ENCODE results near the gene MEIOC. TPM values are rescaled to one million over a fixed set of nuclear protein-coding genes. Genes with fewer than 3 reads are reported as not detected.
"Not testable (repeated sequence)": the region's sequence is repeated elsewhere in the genome, so short reads cannot be mapped to it uniquely, and the experiment has no call there.

Gene MEIOC
- total RNA-seq, 4 donors from 2014 or later = not detected

DNA sequence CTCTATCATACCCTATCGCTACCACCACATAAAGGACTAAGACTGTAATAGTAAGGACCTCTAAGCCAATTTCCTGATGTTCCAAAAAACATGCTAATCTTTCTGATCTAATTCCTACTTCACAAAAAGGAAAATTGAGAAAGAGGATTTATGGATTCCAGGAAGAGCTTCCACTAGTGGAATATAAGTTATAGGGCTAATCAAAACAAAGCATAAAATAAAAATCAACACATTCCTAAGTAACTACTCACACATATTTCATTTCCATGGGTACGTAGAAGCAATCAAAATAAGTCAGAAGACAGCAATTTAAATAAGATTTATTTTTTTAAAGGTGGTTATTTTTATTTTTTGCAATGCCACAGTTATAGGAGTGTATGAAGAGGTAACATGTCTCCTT, 20.9 kb downstream of the MEIOC start:
- Histone ChIP-seq H3K27me3 (no peaks in the 10 kb centered on the region), H3K27ac (no peak overlapping the region), H3K36me3 (peaks cover 0 to 44% of the 10 kb centered on the region in 2 donors), H3K4me1 (no peaks in the 10 kb centered on the region), H3K4me3 (no peak overlapping the region), H3K9me3 (no peaks in the 10 kb centered on the region)
- intact Hi-C loops (cut with DNase I; ENCODE audit: low total_unique reads) (no loop called here), in situ Hi-C loops (cut with MboI; ENCODE audit: low sequenced_read_pairs in 4 of 4) (no loop called here)
- no peak for DNase-seq
- no peak for ATAC-seq
- no peak for TF ChIP-seq POLR2A (IDR thresholded peaks at IDR 0.05)
- TF ChIP-seq, protein P1, sequence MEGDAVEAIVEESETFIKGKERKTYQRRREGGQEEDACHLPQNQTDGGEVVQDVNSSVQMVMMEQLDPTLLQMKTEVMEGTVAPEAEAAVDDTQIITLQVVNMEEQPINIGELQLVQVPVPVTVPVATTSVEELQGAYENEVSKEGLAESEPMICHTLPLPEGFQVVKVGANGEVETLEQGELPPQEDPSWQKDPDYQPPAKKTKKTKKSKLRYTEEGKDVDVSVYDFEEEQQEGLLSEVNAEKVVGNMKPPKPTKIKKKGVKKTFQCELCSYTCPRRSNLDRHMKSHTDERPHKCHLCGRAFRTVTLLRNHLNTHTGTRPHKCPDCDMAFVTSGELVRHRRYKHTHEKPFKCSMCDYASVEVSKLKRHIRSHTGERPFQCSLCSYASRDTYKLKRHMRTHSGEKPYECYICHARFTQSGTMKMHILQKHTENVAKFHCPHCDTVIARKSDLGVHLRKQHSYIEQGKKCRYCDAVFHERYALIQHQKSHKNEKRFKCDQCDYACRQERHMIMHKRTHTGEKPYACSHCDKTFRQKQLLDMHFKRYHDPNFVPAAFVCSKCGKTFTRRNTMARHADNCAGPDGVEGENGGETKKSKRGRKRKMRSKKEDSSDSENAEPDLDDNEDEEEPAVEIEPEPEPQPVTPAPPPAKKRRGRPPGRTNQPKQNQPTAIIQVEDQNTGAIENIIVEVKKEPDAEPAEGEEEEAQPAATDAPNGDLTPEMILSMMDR (IDR thresholded peaks at IDR 0.05 in 4 of 5, conservative IDR thresholded peaks at IDR 0.05 in 1 of 5) = no peak

DNA sequence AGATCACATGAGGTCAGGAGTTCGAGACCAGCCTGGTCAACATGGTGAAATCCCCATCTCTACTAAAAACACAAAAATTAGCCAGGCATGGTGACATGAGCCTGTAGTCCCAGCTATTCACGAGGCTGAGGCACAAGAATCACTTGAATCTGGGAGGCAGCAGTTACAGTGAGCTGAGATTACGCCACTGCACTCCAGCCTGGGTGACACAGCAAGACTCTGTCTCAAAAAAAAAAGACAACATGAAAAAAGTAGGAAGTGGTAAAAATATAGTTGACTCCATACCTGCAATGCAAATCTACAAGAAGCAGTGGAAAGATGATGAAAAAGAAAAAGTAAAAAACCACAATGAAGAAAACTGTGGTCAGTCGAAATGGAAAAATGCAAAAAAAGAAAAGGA, 27.0 kb downstream of the MEIOC start:
- H3K9me3 ChIP-seq; H3K4me3 ChIP-seq; in situ Hi-C loops (cut with MboI; ENCODE audit: low sequenced_read_pairs in 4 of 4); H3K27ac ChIP-seq; DNase-seq; H3K27me3 ChIP-seq; intact Hi-C loops (cut with DNase I; ENCODE audit: low total_unique reads); ATAC-seq: not testable (repeated sequence)
- Histone ChIP-seq H3K36me3 (peaks cover 0 to 57% of the 10 kb centered on the region in 2 donors), H3K4me1 (peaks cover 4 to 25% of the 10 kb centered on the region in 2 donors)

DNA sequence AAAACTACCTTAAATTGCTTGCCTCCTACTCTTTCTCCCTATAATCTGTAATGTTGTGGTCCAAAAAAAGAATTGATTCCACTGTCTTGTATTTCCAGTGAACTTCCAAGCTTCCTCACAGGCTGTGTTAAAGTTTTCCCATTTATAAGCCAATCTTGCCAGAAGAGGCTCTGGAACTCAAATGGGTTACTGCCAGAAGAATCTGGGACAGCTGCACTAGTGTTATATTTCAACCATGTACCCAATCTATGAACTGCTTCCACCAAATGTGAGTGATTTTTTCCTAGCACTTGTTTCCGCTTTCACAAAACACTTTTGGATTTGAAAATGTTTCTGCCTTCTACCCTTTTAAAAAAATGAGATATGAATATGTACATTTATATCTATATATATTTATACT, 31.5 kb downstream of the MEIOC start:
- Histone ChIP-seq H3K36me3 (peaks cover 0 to 13% of the 10 kb centered on the region in 2 donors), H3K27me3 (no peaks in the 10 kb centered on the region), H3K27ac (peak overlapping the region; percentile 27 to 85 (median 48)), H3K4me3 (peak overlapping the region in 1 of 4 donors; percentile 96), H3K4me1 (peaks cover 14 to 36% of the 10 kb centered on the region in 2 donors), H3K9me3 (no peaks in the 10 kb centered on the region)
- no peak for TF ChIP-seq POLR2A (IDR thresholded peaks at IDR 0.05)
- TF ChIP-seq, protein P1 (IDR thresholded peaks at IDR 0.05 in 4 of 5, conservative IDR thresholded peaks at IDR 0.05 in 1 of 5) = no peak
- intact Hi-C loops (cut with DNase I; ENCODE audit: low total_unique reads) = no loop called here
- in situ Hi-C loops (cut with MboI; ENCODE audit: low sequenced_read_pairs in 4 of 4) = no loop called here
- peak; percentile 45 to 58 for ATAC-seq
- no peak for DNase-seq

DNA sequence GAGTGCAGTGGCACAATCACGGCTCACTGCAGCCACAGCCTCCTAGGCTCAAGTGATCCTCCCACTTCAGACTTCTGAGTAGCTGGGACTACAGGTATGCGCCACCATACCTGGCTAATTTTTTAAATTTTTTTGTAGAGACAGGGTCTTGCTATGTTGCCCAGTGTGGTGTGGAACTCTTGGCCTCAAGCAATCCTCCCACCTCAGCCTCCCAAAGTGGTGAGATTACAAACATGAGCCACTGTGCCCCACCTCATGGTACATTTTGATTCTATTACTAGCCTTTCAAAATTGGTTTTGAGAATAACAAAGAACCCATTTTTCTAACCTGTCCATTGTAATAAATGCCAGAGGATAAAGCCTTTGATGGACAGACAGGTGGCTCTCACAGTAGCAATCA, 31.9 kb downstream of the MEIOC start:
- no peaks in the 10 kb centered on the region for H3K9me3 ChIP-seq
- H3K4me3 ChIP-seq = peak overlapping the region in 2 of 4 donors; percentile 80 to 96
- DNase-seq = no peak
- H3K27me3 ChIP-seq = no peaks in the 10 kb centered on the region
- H3K36me3 ChIP-seq = peaks cover 0 to 9% of the 10 kb centered on the region in 2 donors
- H3K27ac ChIP-seq = peak overlapping the region; percentile 27 to 85 (median 48)
- in situ Hi-C loops (cut with MboI; ENCODE audit: low sequenced_read_pairs in 4 of 4) = no loop called here
- no peak for ATAC-seq
- peaks cover 14 to 36% of the 10 kb centered on the region in 2 donors for H3K4me1 ChIP-seq
- intact Hi-C loops (cut with DNase I; ENCODE audit: low total_unique reads) = no loop called here
- no peak for TF ChIP-seq POLR2A (IDR thresholded peaks at IDR 0.05)
- TF ChIP-seq, protein P1 (IDR thresholded peaks at IDR 0.05 in 4 of 5, conservative IDR thresholded peaks at IDR 0.05 in 1 of 5) = no peak

GRCh38 chr17:44688675-44689476, 32.6 kb downstream of the MEIOC start:
- DNase-seq (no peak), ATAC-seq (peak in 1 of 2 donors; percentile 39)
- no peaks in the 10 kb centered on the region for H3K9me3 ChIP-seq
- H3K4me1 ChIP-seq = peaks cover 14 to 36% of the 10 kb centered on the region in 2 donors
- H3K27me3 ChIP-seq = no peaks in the 10 kb centered on the region
- peaks cover 0 to 2% of the 10 kb centered on the region in 2 donors for H3K36me3 ChIP-seq
- peak overlapping the region; percentile 76 to 87 (median 83) for H3K27ac ChIP-seq
- no peak for TF ChIP-seq POLR2A (IDR thresholded peaks at IDR 0.05)
- TF ChIP-seq, protein P1 (IDR thresholded peaks at IDR 0.05 in 4 of 5, conservative IDR thresholded peaks at IDR 0.05 in 1 of 5) = no peak
- intact Hi-C loops (cut with DNase I; ENCODE audit: low total_unique reads) (loop anchor here (1.0 kb wide), 1 partner anchor 19 kb away; the partner anchor contains the start of gene DBF4B), in situ Hi-C loops (cut with MboI; ENCODE audit: low sequenced_read_pairs in 4 of 4) (no loop called here)
- H3K4me3 ChIP-seq = peak overlapping the region; percentile 74 to 96 (median 82)

All from gastrocnemius medialis (tissue), 4 donors.